BE2C (cell line): ENCODE results near the gene DAAM1.

Source experiments
- DNase-seq: peaks from one replicate; pipeline ENCODE4 v3.0.0-alpha.2; 2020
- H3K27me3 ChIP-seq: fragments of 250-450 bp; sonication (Bioruptor Pico); 2 replicates; pipeline ENCODE4 v1.5.1; 2020; ENCODE audit warnings: mild to moderate bottlenecking
- H3K36me3 ChIP-seq: fragments of 250-450 bp; sonication (Bioruptor Pico); 2 replicates; pipeline ENCODE4 v1.5.1; 2020; ENCODE audit warnings: mild to moderate bottlenecking
- H3K4me1 ChIP-seq: fragments of 250-450 bp; sonication (Bioruptor Pico); 2 replicates; pipeline ENCODE4 v1.5.1; 2020
- H3K4me3 ChIP-seq: 2 replicates; pipeline ENCODE4 v1.5.1; 2011; ENCODE audit warnings: low read depth, low read length
- H3K9me3 ChIP-seq: fragments of 250-450 bp; sonication (Bioruptor Pico); 2 replicates; pipeline ENCODE4 v1.5.1; 2020
- CTCF ChIP-seq: IDR thresholded peaks from 2 replicates; pipeline ENCODE4 v1.5.1; 2012; ENCODE audit warnings: mild to moderate bottlenecking, low read depth, low read length

Gene DAAM1

GRCh38 chr14:59225281-59225680 lies 36.8 kb downstream of the DAAM1 start:
- no peak for DNase-seq
- Histone ChIP-seq H3K4me1 (no peaks in the 10 kb centered on the region), H3K9me3 (no peaks in the 10 kb centered on the region), H3K36me3 (no peaks in the 10 kb centered on the region), H3K27me3 (no peaks in the 10 kb centered on the region), H3K4me3 (no peak overlapping the region)
- no peak for TF ChIP-seq CTCF

GRCh38 chr14:59228421-59228820 lies 40.0 kb downstream of the DAAM1 start:
- H3K4me1 ChIP-seq = no peaks in the 10 kb centered on the region
- no peak overlapping the region for H3K4me3 ChIP-seq
- no peaks in the 10 kb centered on the region for H3K9me3 ChIP-seq
- no peak for TF ChIP-seq CTCF
- no peaks in the 10 kb centered on the region for H3K27me3 ChIP-seq
- no peak for DNase-seq
- no peaks in the 10 kb centered on the region for H3K36me3 ChIP-seq

GRCh38 chr14:59229653-59230406 lies 41.4 kb downstream of the DAAM1 start:
- no peak for TF ChIP-seq CTCF

GRCh38 chr14:59236195-59236594 lies 47.7 kb downstream of the DAAM1 start:
- no peak for TF ChIP-seq CTCF
- Histone ChIP-seq H3K9me3 (no peaks in the 10 kb centered on the region), H3K36me3 (no peaks in the 10 kb centered on the region), H3K27me3 (no peaks in the 10 kb centered on the region), H3K4me1 (no peaks in the 10 kb centered on the region), H3K4me3 (no peak overlapping the region)
- DNase-seq = no peak

More at GRCh38 chr14:59229653-59230406, 41.4 kb downstream of the DAAM1 start:
- H3K9me3 ChIP-seq = no peaks in the 10 kb centered on the region
- H3K4me1 ChIP-seq = no peaks in the 10 kb centered on the region
- no peaks in the 10 kb centered on the region for H3K36me3 ChIP-seq
- no peak for DNase-seq
- no peaks in the 10 kb centered on the region for H3K27me3 ChIP-seq
- no peak overlapping the region for H3K4me3 ChIP-seq

- no peaks in the 10 kb centered on the region for H3K36me3 ChIP-seq
- no peaks in the 10 kb centered on the region for H3K9me3 ChIP-seq
- no peaks in the 10 kb centered on the region for H3K27me3 ChIP-seq
- TF ChIP-seq CTCF = no peak
- no peak overlapping the region for H3K4me3 ChIP-seq
- DNase-seq = no peak
- no peaks in the 10 kb centered on the region for H3K4me1 ChIP-seq
Measured at GRCh38 chr14:59238216-59238615, 49.7 kb downstream of the DAAM1 start.

- Histone ChIP-seq H3K27me3 (no peaks in the 10 kb centered on the region), H3K9me3 (no peaks in the 10 kb centered on the region), H3K36me3 (no peaks in the 10 kb centered on the region), H3K4me3 (no peak overlapping the region), H3K4me1 (no peaks in the 10 kb centered on the region)
- DNase-seq = no peak
- no peak for TF ChIP-seq CTCF
Measured at GRCh38 chr14:59239022-59239421, 50.6 kb downstream of the DAAM1 start.
